Measurements from ENCODE around the gene SOWAHA.
A peak's percentile ranks its signal among the peaks of the same experiment; 100 is the strongest.

Gene SOWAHA

GRCh38 chr5:132812781-132813598 lies at the start of gene SOWAHA:
SOWAHA (plus strand) TSS chr5:132813302; CDS start chr5:132813622, 320 bp downstream.
- Mint-ChIP-seq H3K4me3 (peak within 1 kb of the TSS; percentile 64), H3K27ac (no peak within 1 kb of the TSS), H3K36me3 (no peaks in the 10 kb centered on the region), H3K9me3 (no peaks in the 10 kb centered on the region), H3K27me3 (peaks cover 70% of the 10 kb centered on the region), H3K4me1 (peaks cover 10% of the 10 kb centered on the region)
- DNase-seq: no peak
- CTCF ChIA-PET: interaction anchor here (0.6 to 2.1 kb wide), 6 partner anchors 9 to 286 kb away, joined by 3 to 6 read pairs (median 3); no protein-coding TSS in a partner anchor

GRCh38 chr5:132764051-132764450 lies 49.1 kb upstream of the SOWAHA start:
- no peaks in the 10 kb centered on the region for H3K4me1 Mint-ChIP-seq
- H3K27me3 Mint-ChIP-seq: peaks cover 15% of the 10 kb centered on the region
- peaks cover 6% of the 10 kb centered on the region for H3K36me3 Mint-ChIP-seq
- CTCF ChIA-PET: no interaction called here
- H3K27ac Mint-ChIP-seq: no peak overlapping the region
- no peak for DNase-seq
- no peaks in the 10 kb centered on the region for H3K9me3 Mint-ChIP-seq
- no peak overlapping the region for H3K4me3 Mint-ChIP-seq

- DNase-seq: no peak
- Mint-ChIP-seq H3K27ac (no peak overlapping the region), H3K27me3 (peaks cover 15% of the 10 kb centered on the region), H3K4me1 (no peaks in the 10 kb centered on the region), H3K4me3 (no peak overlapping the region), H3K9me3 (no peaks in the 10 kb centered on the region), H3K36me3 (peaks cover 6% of the 10 kb centered on the region)
- CTCF ChIA-PET: no interaction called here
Measured at GRCh38 chr5:132764671-132765238, 48.3 kb upstream of the SOWAHA start.

- Mint-ChIP-seq H3K4me3 (no peak overlapping the region), H3K36me3 (peaks cover 6% of the 10 kb centered on the region), H3K27me3 (peaks cover 15% of the 10 kb centered on the region), H3K9me3 (no peaks in the 10 kb centered on the region), H3K27ac (no peak overlapping the region), H3K4me1 (no peaks in the 10 kb centered on the region)
- CTCF ChIA-PET: interaction anchor here (0.6 kb wide), 1 partner anchor 238 kb away, joined by 3 read pairs; no protein-coding TSS in a partner anchor
- DNase-seq: no peak
Measured at GRCh38 chr5:132765311-132766019, 47.6 kb upstream of the SOWAHA start.

GRCh38 chr5:132766020-132766805 lies 46.9 kb upstream of the SOWAHA start:
- Mint-ChIP-seq H3K27ac (no peak overlapping the region), H3K27me3 (peaks cover 15% of the 10 kb centered on the region)
- CTCF ChIA-PET: no interaction called here

GRCh38 chr5:132766806-132767055 lies 46.4 kb upstream of the SOWAHA start:
- H3K27ac Mint-ChIP-seq: no peak overlapping the region
- no peak for DNase-seq
- H3K36me3 Mint-ChIP-seq: peaks cover 3% of the 10 kb centered on the region
- H3K9me3 Mint-ChIP-seq: no peaks in the 10 kb centered on the region
- H3K4me3 Mint-ChIP-seq: no peak overlapping the region
- no peaks in the 10 kb centered on the region for H3K4me1 Mint-ChIP-seq
- peaks cover 19% of the 10 kb centered on the region for H3K27me3 Mint-ChIP-seq
- CTCF ChIA-PET: interaction anchor here (1.0 kb wide), 1 partner anchor 13 kb away, joined by 5 read pairs; no protein-coding TSS in a partner anchor

More at GRCh38 chr5:132766020-132766805, 46.9 kb upstream of the SOWAHA start:
- Mint-ChIP-seq H3K4me1 (no peaks in the 10 kb centered on the region), H3K9me3 (no peaks in the 10 kb centered on the region), H3K4me3 (no peak overlapping the region), H3K36me3 (peaks cover 3% of the 10 kb centered on the region)
- no peak for DNase-seq

GRCh38 chr5:132767150-132767549 lies 46.0 kb upstream of the SOWAHA start:
- Mint-ChIP-seq H3K4me3 (no peak overlapping the region), H3K27me3 (peaks cover 19% of the 10 kb centered on the region), H3K4me1 (no peaks in the 10 kb centered on the region), H3K36me3 (peaks cover 3% of the 10 kb centered on the region), H3K9me3 (no peaks in the 10 kb centered on the region), H3K27ac (no peak overlapping the region)
- CTCF ChIA-PET: interaction anchor here (0.6 to 1.0 kb wide), 2 partner anchors 13 to 398 kb away, joined by 4 to 5 read pairs; no protein-coding TSS in a partner anchor
- DNase-seq: no peak

GRCh38 chr5:132768485-132768868 lies 44.6 kb upstream of the SOWAHA start:
- no peak overlapping the region for H3K27ac Mint-ChIP-seq
- CTCF ChIA-PET: no interaction called here
- peaks cover 28% of the 10 kb centered on the region for H3K27me3 Mint-ChIP-seq
- H3K9me3 Mint-ChIP-seq: no peaks in the 10 kb centered on the region
- no peak overlapping the region for H3K4me3 Mint-ChIP-seq
- H3K4me1 Mint-ChIP-seq: no peaks in the 10 kb centered on the region
- H3K36me3 Mint-ChIP-seq: no peaks in the 10 kb centered on the region
- no peak for DNase-seq

- no peaks in the 10 kb centered on the region for H3K36me3 Mint-ChIP-seq
- no peak overlapping the region for H3K4me3 Mint-ChIP-seq
- peaks cover 49% of the 10 kb centered on the region for H3K27me3 Mint-ChIP-seq
- no peaks in the 10 kb centered on the region for H3K9me3 Mint-ChIP-seq
- H3K4me1 Mint-ChIP-seq: no peaks in the 10 kb centered on the region
- CTCF ChIA-PET: interaction anchor here (1.1 kb wide), 1 partner anchor 244 kb away, joined by 3 read pairs; no protein-coding TSS in a partner anchor
- no peak overlapping the region for H3K27ac Mint-ChIP-seq
- no peak for DNase-seq
Measured at GRCh38 chr5:132770476-132771159, 42.5 kb upstream of the SOWAHA start.

GRCh38 chr5:132771503-132771998 lies 41.6 kb upstream of the SOWAHA start:
- H3K27ac Mint-ChIP-seq: no peak overlapping the region
- H3K4me3 Mint-ChIP-seq: no peak overlapping the region
- peaks cover 4% of the 10 kb centered on the region for H3K4me1 Mint-ChIP-seq
- H3K36me3 Mint-ChIP-seq: no peaks in the 10 kb centered on the region
- H3K27me3 Mint-ChIP-seq: peaks cover 54% of the 10 kb centered on the region
- CTCF ChIA-PET: no interaction called here
- DNase-seq: no peak
- no peaks in the 10 kb centered on the region for H3K9me3 Mint-ChIP-seq

- Mint-ChIP-seq H3K4me3 (no peak overlapping the region), H3K4me1 (peaks cover 4% of the 10 kb centered on the region), H3K27me3 (peaks cover 53% of the 10 kb centered on the region), H3K9me3 (no peaks in the 10 kb centered on the region), H3K36me3 (no peaks in the 10 kb centered on the region), H3K27ac (no peak overlapping the region)
- no peak for DNase-seq
- CTCF ChIA-PET: interaction anchor here (1.8 kb wide), 1 partner anchor 18 kb away, joined by 7 read pairs; no protein-coding TSS in a partner anchor
Measured at GRCh38 chr5:132772291-132773070, 40.6 kb upstream of the SOWAHA start.

GRCh38 chr5:132773114-132773513 lies 40.0 kb upstream of the SOWAHA start:
- no peaks in the 10 kb centered on the region for H3K9me3 Mint-ChIP-seq
- DNase-seq: no peak
- CTCF ChIA-PET: interaction anchor here (0.6 to 1.8 kb wide), 2 partner anchors 18 to 386 kb away, joined by 3 to 7 read pairs; no protein-coding TSS in a partner anchor
- peaks cover 8% of the 10 kb centered on the region for H3K4me1 Mint-ChIP-seq
- H3K27me3 Mint-ChIP-seq: peaks cover 60% of the 10 kb centered on the region
- no peak overlapping the region for H3K27ac Mint-ChIP-seq
- no peak overlapping the region for H3K4me3 Mint-ChIP-seq
- no peaks in the 10 kb centered on the region for H3K36me3 Mint-ChIP-seq
